NCI-H1694 treated with DMSO at 0.1 percent for 48 hours (cell line): ENCODE data around the gene MED13L.

ENCODE experiments used
- DNase-seq: peaks from one replicate; lab custom pipeline; 2025; lab: John Stamatoyannopoulos, UW

Gene MED13L

DNA sequence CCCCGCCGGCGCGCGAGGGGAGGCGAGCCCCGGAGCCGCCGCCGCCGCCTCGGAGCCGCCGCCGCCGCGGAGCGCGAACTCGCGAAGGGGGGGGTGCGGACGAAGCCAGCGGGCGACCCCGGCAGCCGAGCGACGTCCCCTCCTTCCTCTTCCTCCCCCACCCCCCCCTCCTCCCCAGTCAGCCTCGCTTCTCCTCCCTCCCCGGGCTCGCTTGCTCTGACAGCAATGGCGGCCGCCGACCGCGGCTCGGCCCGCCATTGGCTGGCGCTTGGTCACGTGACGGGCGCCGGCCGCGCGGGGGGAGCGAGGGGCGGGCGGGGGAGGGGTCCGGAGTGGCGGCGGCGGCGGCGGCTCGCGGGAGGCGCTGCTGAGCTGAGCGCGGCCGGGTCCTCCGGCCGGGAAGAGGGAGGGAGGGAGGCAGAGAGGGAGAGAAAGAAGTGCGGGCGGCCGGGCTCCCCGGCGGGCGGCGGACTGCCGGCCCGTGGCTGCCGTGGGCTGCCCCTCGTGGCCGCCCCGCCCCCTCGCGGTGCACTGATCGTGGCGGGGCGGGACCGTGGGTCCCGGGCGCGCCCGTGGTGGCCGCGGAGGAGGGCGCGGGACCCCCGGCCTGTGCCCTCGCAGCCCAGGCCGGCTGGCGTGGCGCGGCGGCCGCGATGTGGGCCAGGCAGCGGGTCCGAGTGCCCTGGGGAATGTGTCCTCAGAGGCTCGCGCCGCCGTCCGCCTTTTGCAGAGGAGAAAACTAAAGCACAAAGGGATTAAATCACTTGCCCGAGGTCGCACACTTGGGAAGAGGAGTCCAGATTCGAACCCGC, at the start of gene MED13L:
TSS of gene MED13L (minus strand) at position 227 of the 812 bp plus-strand sequence. CDS start 562 bp downstream, outside the sequence.
- DNase-seq = peak; percentile 44

DNA sequence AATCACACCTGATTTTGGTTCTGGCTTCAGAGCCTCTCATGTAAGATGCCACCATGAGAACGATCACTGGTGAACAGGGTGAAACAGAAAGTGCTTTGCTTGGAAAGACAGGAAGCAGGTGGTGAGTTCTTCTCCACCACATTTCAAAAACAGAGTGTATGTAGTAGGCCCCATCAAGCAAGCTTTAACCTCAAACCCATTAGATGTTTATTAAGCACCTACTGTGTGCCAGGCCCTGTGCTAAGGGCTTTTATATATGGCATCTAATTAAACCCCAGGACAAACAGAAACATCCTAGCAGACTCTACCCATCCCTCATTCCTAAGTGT, 47.8 kb upstream of the MED13L start:
- DNase-seq = no peak

DNA sequence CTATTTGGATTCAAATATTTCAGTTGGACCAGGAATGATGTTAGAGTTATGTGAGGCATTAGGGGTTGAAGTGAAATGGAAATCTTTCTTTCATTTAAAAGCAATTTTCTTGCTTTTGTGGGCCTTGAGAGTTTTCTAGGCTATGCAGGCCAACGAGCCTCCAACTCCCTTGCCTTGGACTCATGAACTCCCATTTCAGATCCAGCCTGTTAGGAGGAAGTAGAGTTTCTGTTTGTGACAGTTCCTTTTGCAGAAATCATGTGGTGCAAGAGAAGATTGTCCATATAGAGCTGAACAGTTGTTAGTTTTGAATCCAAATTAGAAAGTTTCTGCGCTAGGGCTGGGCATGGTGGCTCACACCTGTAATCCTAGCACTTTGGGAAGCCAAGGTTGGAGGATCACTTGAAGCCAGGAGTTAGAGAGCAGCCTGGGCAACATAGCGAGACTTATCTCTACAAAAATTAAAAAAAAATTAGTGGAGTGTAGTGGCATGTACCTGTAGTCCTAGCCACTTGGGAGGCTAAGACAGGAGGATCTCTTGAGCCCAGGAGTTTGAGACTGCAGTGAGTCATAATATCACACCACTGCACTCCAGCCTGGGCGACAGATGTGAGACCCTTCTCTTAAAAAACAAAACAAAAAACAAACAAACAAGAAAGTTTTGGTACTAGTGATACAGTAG, 47.3 kb upstream of the MED13L start:
- no peak for DNase-seq

DNA sequence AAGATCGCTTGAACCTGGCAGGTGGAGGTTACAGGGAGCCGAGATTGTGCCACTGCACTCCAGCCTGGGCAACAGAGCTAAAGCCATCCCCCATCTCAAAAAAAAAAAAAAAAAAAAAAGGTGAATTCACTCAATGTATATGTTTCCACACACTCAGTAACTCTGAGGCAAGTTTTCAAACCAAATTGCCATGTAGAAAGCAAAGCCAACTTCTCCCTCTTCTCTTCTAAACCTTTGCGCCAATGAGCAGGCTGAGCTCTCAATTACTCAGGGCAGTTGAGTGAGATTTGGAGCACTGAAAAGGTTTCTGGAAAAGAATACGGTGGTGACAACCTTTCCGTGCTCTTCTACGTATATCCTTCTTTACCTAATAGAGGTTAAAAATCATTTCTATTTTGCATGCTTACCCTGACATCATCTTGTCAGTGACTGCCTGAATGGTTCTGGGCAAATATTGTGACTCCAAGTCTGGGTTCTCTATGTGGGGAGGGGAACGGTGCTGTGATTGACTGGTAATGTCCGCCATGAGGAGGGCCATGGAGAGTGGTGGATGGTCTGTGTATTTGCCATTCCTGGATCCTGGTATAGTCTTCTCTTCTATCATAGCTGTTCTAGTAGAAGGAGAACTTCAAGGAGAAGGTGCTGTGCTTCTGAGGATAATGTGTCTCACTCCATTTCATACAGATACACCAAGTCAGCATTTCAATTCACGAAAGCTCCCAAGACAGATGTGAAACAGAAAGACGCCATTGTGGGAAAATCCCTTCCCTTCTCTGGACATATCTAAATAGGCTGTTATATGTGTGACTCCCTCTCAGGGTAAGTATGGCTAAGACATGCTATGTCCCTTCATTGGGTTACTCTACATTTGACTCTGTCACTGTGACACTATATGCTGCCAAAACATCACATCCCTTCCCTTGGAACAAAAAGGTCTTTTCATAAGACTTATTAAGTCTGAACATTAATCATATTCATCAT, 46.2 kb upstream of the MED13L start:
- no peak for DNase-seq

DNA sequence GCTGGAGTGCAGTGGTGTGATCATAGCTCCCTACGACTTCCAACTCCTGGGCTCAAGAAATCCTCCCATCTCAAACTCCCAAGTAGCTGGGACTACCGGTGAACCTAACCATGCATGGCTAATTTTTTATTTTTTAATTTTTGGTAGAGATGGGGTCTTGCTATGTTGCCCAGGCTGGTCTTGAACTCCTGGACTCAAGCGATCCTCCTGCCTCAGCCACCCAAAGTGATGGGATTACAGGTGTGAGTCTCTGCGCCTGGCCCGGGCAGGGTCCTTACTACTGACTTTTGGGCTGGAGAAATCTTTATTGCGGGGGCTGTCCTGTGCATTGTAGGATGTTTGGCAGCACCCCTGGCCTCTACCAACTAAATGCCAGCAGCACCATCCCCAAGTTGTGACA, 44.4 kb upstream of the MED13L start:
- no peak for DNase-seq

DNA sequence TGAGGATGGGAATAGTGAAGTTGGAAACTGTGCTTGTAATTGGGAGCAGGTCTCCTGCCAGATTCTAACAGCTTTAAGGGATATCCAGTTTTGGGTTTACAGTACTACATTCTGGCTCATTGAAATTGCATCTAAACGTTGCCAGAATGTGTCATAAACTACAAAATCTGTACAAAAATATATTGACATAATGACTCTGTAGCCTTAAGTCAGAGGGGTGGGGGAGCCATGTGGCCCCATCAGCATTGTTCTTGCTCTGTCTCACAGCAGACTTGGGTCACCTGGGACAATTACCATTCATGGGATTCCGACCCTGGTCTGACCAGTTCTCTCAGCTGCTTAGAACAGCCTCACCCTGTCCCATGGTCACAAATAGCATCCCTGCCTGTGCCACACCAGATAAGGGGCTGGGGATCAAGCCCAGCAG, 43.3 kb upstream of the MED13L start:
- no peak for DNase-seq

DNA sequence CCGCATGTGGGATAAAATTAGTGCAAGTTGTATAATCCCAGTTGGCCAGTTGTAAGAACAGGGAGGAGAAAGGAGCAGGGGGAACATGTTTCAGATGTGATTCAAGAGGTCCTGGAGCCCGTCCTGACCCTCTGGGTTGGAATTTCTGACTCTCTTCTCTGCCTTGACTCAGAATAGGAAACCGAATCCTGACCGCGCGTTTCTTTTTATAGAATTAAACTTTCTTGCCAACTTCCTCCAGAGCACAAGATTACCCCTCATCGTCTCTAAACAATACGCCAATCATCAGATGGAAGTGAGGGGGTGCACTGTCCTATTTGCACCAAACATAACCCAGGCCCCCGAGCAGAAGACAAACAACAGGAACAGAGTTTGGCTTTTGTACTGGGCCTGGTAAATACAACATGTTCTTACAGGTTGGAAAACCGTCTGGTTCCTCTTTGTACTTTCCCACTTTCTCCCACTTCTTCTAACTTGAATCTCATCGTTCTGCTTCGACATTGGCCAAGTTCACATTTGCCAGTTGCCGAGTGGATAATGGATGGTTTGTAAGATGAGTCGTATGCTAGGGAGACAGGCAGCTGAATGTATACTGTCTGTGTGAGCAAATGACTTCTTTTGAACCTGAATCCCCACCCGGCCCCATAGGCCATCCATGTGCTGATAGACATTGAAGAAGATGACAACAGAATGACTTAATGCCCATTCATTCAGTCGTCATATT, 42.6 kb upstream of the MED13L start:
- no peak for DNase-seq

DNA sequence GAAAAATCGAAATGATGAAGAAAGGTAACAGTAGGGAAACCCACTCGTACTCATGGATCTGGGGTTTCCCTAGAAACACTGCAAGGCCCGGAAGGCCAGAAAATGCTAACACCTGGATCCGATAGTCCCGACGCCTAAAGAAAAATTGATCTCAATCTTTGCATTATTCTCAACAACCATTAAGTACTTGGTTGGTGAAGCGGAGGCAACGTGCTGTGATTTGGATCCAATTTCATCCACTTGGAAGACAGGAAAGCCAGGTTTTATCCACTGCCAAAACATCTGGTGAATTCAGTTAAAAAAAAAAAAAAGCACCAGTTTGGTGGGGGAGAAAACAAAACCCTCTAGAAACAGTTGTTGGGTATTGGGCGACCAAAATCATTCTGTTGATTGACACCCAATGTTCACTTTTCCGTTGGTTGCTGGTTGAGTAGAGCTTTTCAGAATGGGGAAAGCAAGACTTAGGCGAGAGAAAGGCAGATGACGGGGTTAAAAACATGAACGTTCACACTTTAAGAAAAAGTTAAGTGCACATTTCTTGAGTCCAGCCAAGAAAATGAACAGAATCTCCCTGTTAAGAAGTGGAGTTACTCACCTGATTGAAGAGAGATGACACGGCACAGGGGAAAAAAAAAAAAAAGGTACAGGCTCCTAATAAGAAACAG, 41.9 kb upstream of the MED13L start:
- DNase-seq = no peak

DNA sequence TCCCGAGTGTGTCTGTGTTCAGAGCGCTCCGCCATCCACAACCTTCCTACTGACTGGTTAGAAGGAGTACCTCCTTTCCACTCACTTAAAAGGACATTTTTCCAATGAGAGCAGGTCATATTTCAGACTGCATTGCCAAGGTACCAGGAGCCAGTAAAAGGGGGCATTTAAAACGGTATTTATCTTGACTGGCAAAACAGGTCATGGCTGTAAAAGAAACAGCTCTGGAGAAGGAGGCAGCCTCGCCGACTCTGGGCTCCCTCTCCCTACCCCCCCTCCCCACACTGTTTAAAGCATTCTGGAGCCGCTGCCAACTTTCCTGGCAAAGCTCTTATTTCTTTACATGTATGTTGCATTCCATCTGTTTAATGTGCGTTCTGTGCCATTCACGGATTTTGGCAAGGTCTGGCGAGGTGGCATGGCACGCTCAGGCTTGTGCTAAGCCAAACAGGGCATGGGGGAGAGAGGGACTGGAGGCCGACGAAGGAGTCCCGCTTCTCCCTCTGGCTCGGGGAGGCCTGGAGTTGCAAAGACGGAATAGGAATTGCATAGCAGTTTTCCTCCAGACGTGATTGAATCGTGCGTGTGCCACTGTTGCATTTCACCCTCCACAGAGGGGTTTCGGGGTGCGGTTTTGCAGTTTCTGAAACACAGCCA, 41.2 kb upstream of the MED13L start:
- peak; percentile 66 for DNase-seq

DNA sequence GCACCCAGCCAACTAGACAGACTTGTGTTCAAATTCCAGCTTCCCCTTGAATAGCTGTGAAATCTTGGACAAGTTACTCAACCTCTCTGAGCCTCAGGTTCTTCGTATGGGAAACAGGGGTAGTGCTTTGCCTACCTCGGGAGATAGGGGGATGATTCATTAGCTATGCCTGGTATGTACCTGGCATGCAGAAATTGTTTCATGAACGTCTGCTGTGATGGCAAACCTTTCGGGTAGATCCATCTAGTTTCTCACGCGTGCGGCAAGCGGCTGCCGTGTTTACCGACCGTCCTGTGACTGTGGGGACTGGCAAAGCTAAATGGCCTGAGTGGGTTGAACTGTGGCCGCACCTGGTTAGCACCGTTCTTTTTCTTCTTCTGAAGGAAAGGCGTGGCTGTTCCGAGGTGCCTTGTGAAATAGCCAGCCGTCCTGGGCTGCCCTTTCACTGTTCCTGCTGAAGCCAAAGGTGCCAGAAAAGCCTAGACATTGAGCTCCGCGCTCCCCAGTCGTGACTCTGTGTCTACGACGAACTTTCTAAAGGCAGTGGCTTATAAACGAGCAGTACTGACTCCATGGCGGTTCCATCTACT, 40.6 kb upstream of the MED13L start:
- no peak for DNase-seq

DNA sequence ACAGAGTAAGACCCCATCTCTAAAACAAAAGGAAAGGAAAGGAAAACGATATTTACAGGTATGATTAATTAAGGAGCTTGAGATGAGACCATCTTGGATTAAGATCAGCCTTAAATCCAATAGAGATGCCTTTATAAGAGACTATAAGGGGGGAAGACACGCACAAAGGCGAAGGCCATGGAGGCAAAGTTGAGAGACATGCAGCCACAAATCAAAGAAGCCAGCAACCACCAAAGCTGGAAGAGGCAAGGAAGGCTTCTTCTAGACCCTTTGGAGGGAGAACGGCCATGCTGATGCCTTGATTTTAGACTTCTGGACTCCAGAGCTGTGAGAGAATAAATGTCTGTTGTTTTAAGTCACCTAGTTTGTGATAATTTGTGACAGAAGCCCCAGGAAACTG, 39.6 kb upstream of the MED13L start:
- DNase-seq = no peak

DNA sequence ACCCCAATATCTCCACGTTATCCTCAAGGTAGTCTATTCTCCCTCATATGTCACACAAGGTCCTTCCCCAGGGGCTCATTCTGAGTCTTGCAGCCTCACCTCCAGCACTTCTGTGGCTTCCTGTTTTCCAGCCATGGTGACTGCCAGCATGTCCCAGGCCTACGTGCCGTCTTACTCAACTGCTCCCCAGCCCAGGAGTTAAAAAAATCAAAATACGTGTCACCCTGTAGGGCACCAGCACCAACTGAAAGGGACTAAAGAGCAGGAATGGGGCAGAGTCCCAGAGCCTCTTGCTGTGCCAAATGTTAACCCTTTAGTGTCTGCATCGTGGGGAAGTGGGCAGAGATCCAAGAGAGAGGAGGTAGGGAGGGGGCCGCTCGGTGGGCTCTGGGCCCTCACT, 37.0 kb upstream of the MED13L start:
- DNase-seq = no peak

DNA sequence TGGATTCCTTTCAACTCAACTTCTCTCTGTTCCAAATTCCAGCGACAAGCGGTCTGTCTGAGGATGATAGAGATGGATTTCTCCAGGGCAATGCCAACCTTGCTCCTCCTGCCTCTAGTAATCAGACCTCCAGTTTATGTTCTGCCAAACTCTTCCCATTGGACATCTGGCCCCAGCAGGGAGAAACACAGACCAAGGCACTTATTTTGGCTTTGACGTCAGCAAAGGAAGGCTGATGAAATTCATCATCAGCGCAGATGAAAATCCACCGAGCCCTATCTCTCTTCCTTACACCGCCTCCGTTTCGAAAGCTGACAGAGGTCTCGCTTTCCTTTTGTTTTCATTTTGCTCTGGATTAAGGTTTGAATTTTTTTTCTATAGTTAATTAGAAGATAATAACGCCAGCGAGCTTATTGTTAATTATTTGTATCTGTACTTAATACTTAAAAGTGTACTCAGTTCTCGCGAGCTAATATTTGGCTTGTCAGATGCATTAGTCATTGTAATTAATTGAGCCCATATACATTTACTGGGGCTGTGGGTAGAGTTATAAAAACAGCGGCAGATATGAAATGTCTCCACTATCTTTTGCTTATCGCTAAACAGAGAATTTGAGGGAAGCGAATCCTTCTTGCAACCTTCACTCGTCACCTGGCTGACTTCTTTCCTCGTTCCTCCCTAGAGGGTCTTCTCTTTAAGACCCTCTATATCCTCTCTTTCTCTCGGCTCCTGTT, 35.9 kb upstream of the MED13L start:
- DNase-seq = no peak

DNA sequence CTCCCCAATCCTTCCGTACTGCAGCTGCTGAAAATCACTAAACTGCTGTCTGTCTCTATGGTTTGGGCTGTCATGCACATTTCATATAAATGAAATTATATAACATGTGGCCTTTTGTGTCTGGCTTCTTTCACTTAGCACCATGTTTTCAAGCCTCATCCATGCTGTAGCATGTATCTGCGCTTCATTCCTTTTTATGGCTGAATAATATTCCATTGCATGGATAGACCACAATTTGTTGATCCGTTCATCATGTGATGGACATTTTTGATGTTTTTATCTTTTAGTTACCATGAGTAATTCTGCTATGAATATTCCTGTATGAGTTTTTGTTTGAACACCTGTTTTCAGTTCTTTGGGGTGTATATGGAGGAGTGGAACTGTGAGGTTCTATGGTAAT, 32.6 kb upstream of the MED13L start:
- no peak for DNase-seq

DNA sequence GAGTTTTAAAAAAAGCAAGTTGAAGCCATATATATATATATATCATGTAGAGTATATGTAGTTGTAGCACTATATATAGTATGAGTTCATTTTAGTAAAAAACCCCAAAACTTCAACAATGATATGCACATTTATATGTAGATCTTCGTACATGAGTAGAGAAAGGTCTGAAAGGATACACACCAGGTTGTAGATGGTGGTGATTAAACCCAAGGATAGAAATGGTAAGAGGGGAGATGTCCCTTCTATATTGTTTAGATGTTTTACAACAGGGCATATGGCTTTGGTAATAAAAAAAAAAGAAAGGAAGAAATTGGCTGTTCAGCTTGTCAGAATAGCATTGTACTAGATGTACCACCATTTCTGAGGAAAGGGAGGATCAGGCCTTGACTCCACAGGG, 31.9 kb upstream of the MED13L start:
- DNase-seq = no peak

DNA sequence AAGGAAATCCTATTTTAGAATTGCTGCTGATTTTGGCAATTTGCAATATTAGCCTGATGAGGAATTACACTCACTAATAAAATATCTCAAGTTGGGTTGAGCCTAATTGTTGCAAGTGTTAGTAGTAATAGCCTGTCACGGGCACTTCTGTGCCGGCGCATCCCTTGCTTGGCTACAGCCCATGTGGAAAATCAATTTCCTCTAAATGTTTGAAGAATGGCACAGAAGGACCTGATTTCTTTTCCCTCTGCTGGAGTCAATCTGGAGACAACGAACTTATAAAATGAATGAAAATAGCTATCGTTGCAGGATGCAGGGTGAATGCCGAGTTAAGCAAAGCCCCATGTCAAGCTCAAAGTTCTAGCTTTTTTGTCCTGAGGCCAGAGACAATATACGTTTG, 31.2 kb upstream of the MED13L start:
- DNase-seq = no peak

DNA sequence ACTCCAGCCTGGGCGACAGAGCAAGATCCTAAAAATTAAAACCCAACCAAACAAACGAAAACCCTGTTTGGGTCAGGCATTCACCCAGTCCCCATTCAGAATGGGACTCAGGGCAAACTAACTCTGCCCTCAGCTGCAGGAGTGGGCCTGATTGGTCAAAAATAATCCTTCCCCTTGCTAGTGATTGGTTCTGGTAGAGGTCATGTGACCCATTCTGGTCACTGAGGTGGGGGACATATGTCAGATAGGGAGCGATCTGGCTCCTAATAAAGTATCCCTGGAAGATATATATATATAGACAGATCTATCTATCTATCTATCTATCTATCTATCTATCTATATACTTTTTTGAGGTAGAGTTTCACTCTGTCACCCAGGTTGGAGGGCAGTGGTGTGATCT, 29.5 kb upstream of the MED13L start:
- no peak for DNase-seq

DNA sequence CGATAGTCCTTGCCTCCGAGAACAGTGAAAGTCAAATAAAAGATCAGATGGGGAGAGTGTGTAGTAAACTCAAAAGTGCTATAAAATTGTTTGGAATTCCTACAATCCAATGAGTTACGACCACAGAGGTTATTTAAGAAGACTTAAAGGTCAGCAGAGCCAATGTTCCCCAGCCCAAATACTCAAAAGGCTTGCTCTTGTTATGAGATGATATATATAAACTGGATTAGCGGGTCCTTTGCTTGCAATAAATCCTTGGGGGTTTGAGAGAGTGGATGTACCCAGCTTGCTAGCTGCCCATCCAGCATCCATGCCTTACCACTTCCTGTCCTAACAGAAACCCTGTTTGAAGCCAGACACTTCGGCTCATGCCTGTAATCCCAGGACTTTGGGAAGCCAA, 29.0 kb upstream of the MED13L start:
- no peak for DNase-seq

DNA sequence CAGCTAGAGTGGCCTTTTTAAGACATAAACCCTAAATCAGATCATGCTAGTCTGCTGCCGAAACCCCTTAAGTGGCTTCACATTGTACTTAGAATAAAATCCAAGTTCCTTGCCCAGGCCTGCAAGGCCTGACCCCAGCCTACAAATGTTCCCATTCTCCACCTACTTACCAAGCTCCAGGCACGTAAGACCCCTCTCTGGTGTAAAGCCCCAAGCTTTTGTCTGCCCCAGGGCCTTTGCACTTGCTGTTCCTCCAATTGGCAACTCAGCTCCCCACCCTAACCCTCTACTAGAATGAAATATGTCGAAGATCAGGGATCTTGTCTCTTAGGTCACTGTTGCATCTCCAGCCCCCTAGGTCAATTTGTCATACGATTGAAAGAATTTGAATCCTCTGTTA, 27.1 kb upstream of the MED13L start:
- no peak for DNase-seq

DNA sequence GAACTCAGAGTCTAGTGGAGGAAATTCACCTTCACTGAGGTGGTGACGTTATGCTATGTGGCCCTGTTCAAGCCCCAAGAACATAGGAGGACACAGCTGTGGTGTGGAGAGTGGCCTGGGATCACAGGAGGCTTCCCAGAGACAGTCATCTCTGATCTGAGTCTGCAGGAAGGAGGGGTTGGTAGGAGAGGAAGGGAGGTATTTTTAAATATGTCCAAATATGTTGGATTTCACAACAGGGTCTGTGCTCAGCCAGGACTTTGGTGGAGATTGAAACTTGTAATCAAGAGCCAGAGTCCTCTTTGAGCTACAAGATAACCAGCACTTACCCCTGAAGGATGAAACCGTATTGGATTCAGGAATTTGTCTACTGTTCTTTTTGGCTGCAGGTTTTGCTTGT, 26.4 kb upstream of the MED13L start:
- DNase-seq = no peak
